Brain microvascular endothelial cell (primary cell): ENCODE data around the gene GSE1.

Experiments
- DNase-seq: peaks from one replicate; pipeline ENCODE4 v3.0.0-alpha.2; 2020
- H3K27ac ChIP-seq: fragments of 250-450 bp; sonication (Bioruptor Pico); 2 replicates; pipeline ENCODE4 v1.5.1; 2020; ENCODE audit warnings: mild to moderate bottlenecking, moderate library complexity
- H3K27me3 ChIP-seq: fragments of 250-450 bp; sonication (Bioruptor Pico); replicated peaks from 2 replicates; pipeline ENCODE4 v1.5.1; 2020; ENCODE audit warnings: mild to moderate bottlenecking
- H3K36me3 ChIP-seq: fragments of 250-450 bp; sonication (Bioruptor Pico); replicated peaks from 2 replicates; pipeline ENCODE4 v1.5.1; 2020; ENCODE audit warnings: mild to moderate bottlenecking
- H3K4me3 ChIP-seq: 2 replicates; pipeline ENCODE4 v1.5.1; 2011; ENCODE audit warnings: low read depth, mild to moderate bottlenecking, control low read depth, low read length, moderate library complexity
- CTCF ChIP-seq: IDR thresholded peaks from 2 replicates; pipeline ENCODE4 v1.5.1; 2011; ENCODE audit warnings: low read depth, mild to moderate bottlenecking, moderate library complexity, low read length, control low read depth, inconsistent platforms; ENCODE audit errors: missing control alignments
- in situ Hi-C: cut with HindIII; loops from 2 replicates; pipeline ENCODE4 v1.10.0; 2017; ENCODE audit warnings: low sequenced_read_pairs, low pct_ligation_motif_present

GSE1 gene

GRCh38 chr16:85595812-85596502, 17.2 kb upstream of the GSE1 start:
- no peak for TF ChIP-seq CTCF
- H3K36me3 ChIP-seq = no peaks in the 10 kb centered on the region
- H3K27ac ChIP-seq = no peak overlapping the region
- in situ Hi-C loops = no loop called here
- no peak for DNase-seq
- no peaks in the 10 kb centered on the region for H3K27me3 ChIP-seq
- H3K4me3 ChIP-seq = no peak overlapping the region

- no peaks in the 10 kb centered on the region for H3K27me3 ChIP-seq
- TF ChIP-seq CTCF = no peak
- no peak overlapping the region for H3K4me3 ChIP-seq
- H3K27ac ChIP-seq = no peak overlapping the region
- DNase-seq = no peak
- in situ Hi-C loops = no loop called here
- H3K36me3 ChIP-seq = no peaks in the 10 kb centered on the region
Observed at GRCh38 chr16:85598141-85598540, 15.0 kb upstream of the GSE1 start.

- Histone ChIP-seq H3K4me3 (no peak overlapping the region), H3K27me3 (no peaks in the 10 kb centered on the region), H3K27ac (no peak overlapping the region), H3K36me3 (no peaks in the 10 kb centered on the region)
- in situ Hi-C loops = no loop called here
- DNase-seq = no peak
- TF ChIP-seq CTCF = no peak
Observed at GRCh38 chr16:85600078-85600477, 13.0 kb upstream of the GSE1 start.

DNA sequence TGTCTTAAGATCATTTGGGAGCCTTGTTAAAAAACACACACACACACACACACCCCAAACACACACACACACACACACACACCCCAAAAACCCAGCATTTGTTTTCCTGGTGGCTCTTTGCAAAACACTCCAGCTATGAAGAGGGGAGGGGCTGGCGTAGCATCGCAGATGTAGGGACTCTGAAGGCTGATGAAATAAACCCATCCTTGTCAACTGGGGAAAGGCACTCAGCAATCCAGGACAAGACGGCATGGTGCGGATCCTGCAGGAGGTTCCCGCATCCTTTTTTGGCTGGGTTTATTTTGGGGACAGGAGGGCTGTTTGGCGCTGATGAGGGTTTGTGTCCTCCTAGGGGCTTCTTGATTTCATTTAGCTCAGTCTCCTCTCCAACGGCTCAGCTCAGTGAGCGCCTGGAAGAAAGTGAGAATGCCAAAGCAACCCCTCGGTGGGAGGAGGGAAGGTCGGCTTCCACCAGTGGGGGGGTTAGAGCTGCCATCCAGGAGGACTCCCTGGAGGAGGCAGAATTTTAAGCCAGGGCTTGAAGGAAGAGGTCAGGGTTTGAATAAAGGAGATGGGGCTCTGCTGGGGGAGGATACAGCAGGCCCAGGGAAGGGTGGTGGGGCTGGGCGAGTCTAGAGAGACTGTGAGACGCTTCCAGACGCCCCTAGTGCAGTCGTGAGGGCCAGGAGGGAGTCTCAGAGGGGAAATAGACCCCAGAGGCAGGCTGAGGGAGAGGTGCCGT, 12.4 kb upstream of the GSE1 start:
- Histone ChIP-seq H3K36me3 (no peaks in the 10 kb centered on the region), H3K27me3 (no peaks in the 10 kb centered on the region), H3K4me3 (no peak overlapping the region), H3K27ac (no peak overlapping the region)
- in situ Hi-C loops = no loop called here
- no peak for TF ChIP-seq CTCF
- no peak for DNase-seq

GRCh38 chr16:85601272-85601639, 11.9 kb upstream of the GSE1 start:
- DNase-seq = no peak
- H3K27me3 ChIP-seq = no peaks in the 10 kb centered on the region
- no peaks in the 10 kb centered on the region for H3K36me3 ChIP-seq
- in situ Hi-C loops = no loop called here
- TF ChIP-seq CTCF = no peak
- no peak overlapping the region for H3K27ac ChIP-seq
- no peak overlapping the region for H3K4me3 ChIP-seq
